H1 (cell line): ENCODE results near the gene PMM2. TPM values are rescaled to one million over a fixed set of nuclear protein-coding genes. Genes with fewer than 3 reads are reported as not detected.

ENCODE experiments used
- CTCF ChIA-PET: fragments of 300-600 bp; sonication (Branson Sonifier 250); formaldehyde crosslinking; loops from one replicate; lab custom pipeline; 2021; ENCODE audit not compliant: partially characterized antibody; lab: Charles Lee
- POLR2A ChIA-PET: fragments of 300-600 bp; sonication (Branson Sonifier 250); formaldehyde crosslinking; loops from one replicate; lab custom pipeline; 2021; ENCODE audit warnings: inconsistent platforms; ENCODE audit not compliant: partially characterized antibody; lab: Charles Lee
- DNase-seq, 2 experiments: peaks; one replicate each; pipeline versions ENCODE4 v3.0.0 to v3.0.0-alpha.2; 2010 to 2022; ENCODE audit warnings: low spot score in 2 of 2, low read depth in 1 of 2, mixed read lengths in 1 of 2
- FAIRE-seq: peaks from 2 replicates; lab custom pipeline; 2011; peaks lifted over from hg19 to GRCh38; lab: Jason Lieb, UNC
- H2AFZ ChIP-seq: 2 replicates; pipeline ENCODE4 v1.8.1; 2012; ENCODE audit warnings: low read length, inconsistent platforms
- H2AK5ac ChIP-seq: 2 replicates; pipeline ENCODE4 v1.6.1; 2013; ENCODE audit warnings: low read depth, low read length
- H2BK120ac ChIP-seq: replicated peaks from 2 replicates; pipeline ENCODE3; 2013; ENCODE audit warnings: low read depth, low read length, inconsistent platforms
- H2BK12ac ChIP-seq: 2 replicates; pipeline ENCODE4 v1.6.1; 2013; ENCODE audit warnings: low read depth, low read length
- H2BK15ac ChIP-seq: 2 replicates; pipeline ENCODE4 v1.6.1; 2013; ENCODE audit warnings: low read length
- H2BK20ac ChIP-seq: 2 replicates; pipeline ENCODE4 v1.6.1; 2013; ENCODE audit warnings: low read length
- H2BK5ac ChIP-seq: 2 replicates; pipeline ENCODE4 v1.6.1; 2013; ENCODE audit warnings: low read depth, low read length
- H3K14ac ChIP-seq: 2 replicates; pipeline ENCODE4 v1.6.1; 2013; ENCODE audit warnings: inconsistent platforms; ENCODE audit not compliant: insufficient read length
- H3K18ac ChIP-seq: 2 replicates; pipeline ENCODE4 v1.6.1; 2013; ENCODE audit warnings: low read length; ENCODE audit errors: extremely low read depth
- H3K23ac ChIP-seq: 2 replicates; pipeline ENCODE4 v1.6.1; 2013; ENCODE audit warnings: inconsistent platforms; ENCODE audit not compliant: insufficient read length
- H3K23me2 ChIP-seq: 2 replicates; pipeline ENCODE4 v1.6.1; 2013; ENCODE audit warnings: low read depth, low read length
- H3K27ac ChIP-seq: 2 replicates; pipeline ENCODE4 v1.6.1; 2011; ENCODE audit warnings: low read depth, low read length, inconsistent platforms
- H3K27me3 ChIP-seq, 4 experiments: replicated peaks in 1 of 4; 1 replicate in 1 of 4; 2 replicates in 3 of 4; pipeline versions ENCODE4 v1.6.1 to v1.8.1; 2011 to 2013; ENCODE audit warnings: low read length in 3 of 4, mild to moderate bottlenecking in 3 of 4, inconsistent platforms in 2 of 4, mixed read lengths in 2 of 4, moderate library complexity in 1 of 4; ENCODE audit not compliant: control insufficient read depth in 3 of 4, insufficient read depth in 3 of 4; ENCODE audit errors: extremely low read depth in 1 of 4
- H3K36me3 ChIP-seq, 4 experiments: 2 replicates each; pipeline versions ENCODE4 v1.6.1 to v1.8.1; 2011 to 2013; ENCODE audit warnings: mild to moderate bottlenecking in 4 of 4, low read length in 3 of 4, moderate library complexity in 2 of 4, control low read depth in 1 of 4, inconsistent platforms in 1 of 4; ENCODE audit not compliant: insufficient read depth in 4 of 4, control insufficient read depth in 2 of 4
- H3K4ac ChIP-seq: replicated peaks from 2 replicates; pipeline ENCODE3; 2013; ENCODE audit warnings: low read length, low read depth, mixed read lengths, inconsistent platforms; ENCODE audit not compliant: insufficient read length
- H3K4me1 ChIP-seq, 4 experiments: replicated peaks in 1 of 4; 1 replicate in 1 of 4; 2 replicates in 3 of 4; pipeline versions ENCODE4 v1.6.1 to v1.8.1; 2011 to 2013; ENCODE audit warnings: low read length in 3 of 4, inconsistent platforms in 2 of 4, mixed read lengths in 1 of 4; ENCODE audit not compliant: insufficient read depth in 4 of 4, control insufficient read depth in 3 of 4
- H3K4me2 ChIP-seq, 2 experiments: 2 replicates each; pipeline versions ENCODE4 v1.6.1 to v1.8.1; 2011 to 2013; ENCODE audit warnings: low read depth in 2 of 2, low read length in 2 of 2, control low read depth in 1 of 2, inconsistent platforms in 1 of 2, mild to moderate bottlenecking in 1 of 2; ENCODE audit not compliant: insufficient read depth in 1 of 2
- H3K4me3 ChIP-seq, 4 experiments: fragments of 200-600, 300-600 bp in 1 of 4; sonication (generic), shearing (Covaris generic), sonication (Bioruptor Twin) in 1 of 4; 2 replicates each; pipeline versions ENCODE4 v1.5.1 to v1.8.1; 2011 to 2016; ENCODE audit warnings: low read length in 4 of 4, low read depth in 3 of 4, control low read depth in 2 of 4, inconsistent platforms in 2 of 4, mild to moderate bottlenecking in 2 of 4, mixed read lengths in 1 of 4, moderate library complexity in 1 of 4; ENCODE audit not compliant: insufficient read depth in 2 of 4; ENCODE audit errors: extremely low read depth in 1 of 4
- H3K56ac ChIP-seq: replicated peaks from 2 replicates; pipeline ENCODE3; 2013; ENCODE audit warnings: low read depth, mild to moderate bottlenecking, mixed read lengths, low read length, inconsistent platforms; ENCODE audit not compliant: insufficient read length
- H3K79me1 ChIP-seq: 2 replicates; pipeline ENCODE4 v1.6.1; 2013; ENCODE audit warnings: low read depth, low read length, control low read depth
- H3K79me2 ChIP-seq, 2 experiments: 2 replicates each; pipeline versions ENCODE4 v1.6.1 to v1.8.1; 2012 to 2013; ENCODE audit warnings: low read length in 2 of 2, mild to moderate bottlenecking in 2 of 2, inconsistent platforms in 1 of 2; ENCODE audit not compliant: insufficient read depth in 2 of 2, control insufficient read depth in 1 of 2
- H3K9ac ChIP-seq, 4 experiments: replicated peaks in 1 of 4; 1 replicate in 1 of 4; 2 replicates in 3 of 4; pipeline versions ENCODE4 v1.6.1 to v1.8.1; 2011 to 2013; ENCODE audit warnings: low read depth in 3 of 4, low read length in 3 of 4, control low read depth in 2 of 4, mild to moderate bottlenecking in 2 of 4, moderate library complexity in 2 of 4, inconsistent platforms in 1 of 4; ENCODE audit errors: extremely low read depth in 1 of 4
- H3K9me3 ChIP-seq, 2 experiments: 2 replicates each; pipeline versions ENCODE4 v1.6.1 to v1.8.1; 2012 to 2013; ENCODE audit warnings: mild to moderate bottlenecking in 2 of 2, moderate library complexity in 2 of 2, control low read depth in 1 of 2, inconsistent platforms in 1 of 2, low read depth in 1 of 2, low read length in 1 of 2, mixed read lengths in 1 of 2; ENCODE audit not compliant: insufficient read depth in 2 of 2
- H4K20me1 ChIP-seq, 2 experiments: replicated peaks in 1 of 2; 2 replicates each; pipeline versions ENCODE3 to v1.8.1; 2011 to 2013; ENCODE audit warnings: inconsistent platforms in 2 of 2, low read length in 2 of 2, mild to moderate bottlenecking in 1 of 2; ENCODE audit not compliant: insufficient read depth in 2 of 2, control insufficient read depth in 1 of 2
- H4K5ac ChIP-seq: 2 replicates; pipeline ENCODE4 v1.6.1; 2013; ENCODE audit warnings: low read length, low read depth, mixed read lengths, inconsistent platforms; ENCODE audit not compliant: insufficient read length
- H4K8ac ChIP-seq: 2 replicates; pipeline ENCODE4 v1.8.0; 2013; ENCODE audit warnings: mild to moderate bottlenecking, moderate library complexity, low read length, inconsistent platforms; ENCODE audit not compliant: insufficient read depth; ENCODE audit errors: extremely low read depth
- H4K91ac ChIP-seq: replicated peaks from 2 replicates; pipeline ENCODE3; 2013; ENCODE audit warnings: low read length, mixed read lengths, inconsistent platforms; ENCODE audit not compliant: insufficient read length
- BCL11A ChIP-seq, 2 experiments: IDR thresholded peaks; one replicate each; pipeline ENCODE4 v1.6.1; 2011; ENCODE audit warnings: low read depth in 2 of 2, low read length in 2 of 2, mild to moderate bottlenecking in 2 of 2
- CTBP2 ChIP-seq: IDR thresholded peaks from 2 replicates; pipeline ENCODE4 v1.7.0; 2011; ENCODE audit warnings: borderline replicate concordance, mild to moderate bottlenecking, moderate library complexity, mixed read lengths, low read length; ENCODE audit not compliant: insufficient read depth, insufficient read length
- FOSL1 ChIP-seq: IDR thresholded peaks from 2 replicates; pipeline ENCODE4 v1.6.1; 2011; ENCODE audit warnings: mild to moderate bottlenecking, low read depth, low read length, moderate library complexity; ENCODE audit not compliant: insufficient read depth
- GABPA ChIP-seq: IDR thresholded peaks from 2 replicates; pipeline ENCODE4 v1.6.1; 2011; ENCODE audit warnings: mild to moderate bottlenecking, low read length, moderate library complexity, borderline replicate concordance; ENCODE audit not compliant: insufficient read depth
- JUND ChIP-seq: IDR thresholded peaks from 2 replicates; pipeline ENCODE4 v1.6.1; 2011; ENCODE audit warnings: mild to moderate bottlenecking, improper control_type of control experiment, low read length
- NRF1 ChIP-seq: IDR thresholded peaks from 2 replicates; pipeline ENCODE4 v1.6.1; 2011; ENCODE audit warnings: mild to moderate bottlenecking, low read depth, low read length, improper control_type of control experiment
- POLR2A ChIP-seq, 2 experiments: IDR thresholded peaks; 1 replicate in 1 of 2; 2 replicates in 1 of 2; pipeline ENCODE4 v1.6.1; 2011; ENCODE audit warnings: low read depth in 2 of 2, low read length in 2 of 2, mild to moderate bottlenecking in 2 of 2; ENCODE audit errors: control extremely low read depth in 1 of 2
- RFX5 ChIP-seq: IDR thresholded peaks from 2 replicates; pipeline ENCODE4 v1.6.1; 2011; ENCODE audit warnings: low read depth, low read length, improper control_type of control experiment, borderline replicate concordance
- SAP30 ChIP-seq: fragments of 300-600 bp; sonication (generic); IDR thresholded peaks from 2 replicates; pipeline ENCODE4 v1.7.1; 2012; ENCODE audit warnings: low read length, moderate library complexity, mild to moderate bottlenecking, inconsistent platforms; ENCODE audit not compliant: insufficient read depth, insufficient replicate concordance
- SIN3A ChIP-seq, 2 experiments: IDR thresholded peaks in 1 of 2; conservative IDR thresholded peaks in 1 of 2; 2 replicates each; pipeline ENCODE4 v1.6.1; 2011 to 2012; ENCODE audit warnings: low read length in 2 of 2, improper control_type of control experiment in 1 of 2, low read depth in 1 of 2, mild to moderate bottlenecking in 1 of 2
- SP2 ChIP-seq: IDR thresholded peaks from 2 replicates; pipeline ENCODE4 v1.6.1; 2012; ENCODE audit warnings: mild to moderate bottlenecking, low read length, inconsistent platforms
- TAF7 ChIP-seq: optimal IDR thresholded peaks from 2 replicates; pipeline ENCODE3; 2011; ENCODE audit warnings: low read depth, mild to moderate bottlenecking, inconsistent platforms, low read length, moderate library complexity, borderline replicate concordance
- WGBS, 2 experiments: shearing (Covaris generic) in 1 of 2; methylation state at CpG; one replicate each; pipeline versions ENCODE4 v1.1.6 to v1.1.7; 2013 to 2015; ENCODE audit warnings: low lambda C conversion rate in 2 of 2, mixed read lengths in 2 of 2, inconsistent platforms in 1 of 2, low coverage in 1 of 2, missing lambda C conversion rate in 1 of 2; ENCODE audit not compliant: insufficient replicate concordance in 2 of 2, insufficient coverage in 1 of 2, insufficient read length in 1 of 2; ENCODE audit errors: extremely low coverage in 1 of 2, missing lambda C conversion rate in 1 of 2; 5-methylcytosine and 5-hydroxymethylcytosine counted together
- polyA plus RNA-seq, 7 experiments: library from polyadenylated mRNA; depleted of rRNA in 3 of 7; stranded (reverse) in 5 of 7; unstranded in 2 of 7; fragments of >200 nt in 5 of 7; fragments of 200-250 nt in 2 of 7; gene quantifications; 1 replicate in 5 of 7; 2 replicates in 1 of 7; 4 replicates in 1 of 7; pipeline versions ENCODE4 v1.2.1 to v1.2.3, GENCODE V29; 2011 to 2013; ENCODE audit warnings: missing spikeins in 2 of 7, mixed read lengths in 2 of 7
- total RNA-seq: library from RNA; stranded (reverse); fragmentation: NEBNext Ultra II Directional; extraction: Animal tissue kit (Norgen Biotek cat#: 25700); gene quantifications from 2 replicates; pipeline ENCODE4 v1.2.1, GENCODE V29; 2021

Gene PMM2
- total and polyA plus RNA-seq, 2 of the 8 experiments (the other 6 are each of a cell fraction or from before 2014, with no cell fraction given), result 26.2 to 49.4 TPM

DNA sequence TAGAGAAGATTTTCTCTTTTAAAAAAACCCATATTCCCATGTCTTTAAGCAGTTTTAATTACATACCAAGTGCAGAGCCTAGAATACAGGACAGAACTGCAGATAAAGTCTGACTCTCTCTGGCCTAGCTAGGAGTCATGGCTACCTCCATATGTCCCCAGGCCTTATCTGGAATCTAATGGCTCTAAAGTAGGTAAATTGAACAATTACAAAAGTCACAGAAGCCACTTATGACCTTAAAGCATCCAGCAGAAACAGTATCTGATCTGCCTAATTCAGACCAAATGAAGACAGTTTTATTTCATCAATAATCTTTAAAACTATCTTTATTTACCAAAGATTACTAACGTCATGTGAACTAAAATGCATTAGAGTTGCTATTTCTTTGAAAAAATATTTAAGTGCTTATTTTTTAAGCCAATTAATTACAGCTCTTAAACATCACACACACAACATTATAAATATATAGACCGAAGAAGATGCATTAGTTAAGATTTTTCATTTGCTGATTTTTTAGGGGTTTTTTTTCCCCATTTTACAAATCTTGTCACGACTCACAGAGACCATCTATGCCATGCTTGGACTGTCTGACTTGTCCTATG is 28.7 kb downstream of the PMM2 start:
- no peak overlapping the region for H3K9ac ChIP-seq
- H3K4ac ChIP-seq, result no peak overlapping the region
- no peak overlapping the region for H4K5ac ChIP-seq
- H2BK12ac ChIP-seq, result no peak overlapping the region
- no peaks in the 10 kb centered on the region for H3K23me2 ChIP-seq
- no peak overlapping the region for H3K4me3 ChIP-seq
- WGBS, 2 experiments, result 92% methylated on average over 3 of the region's 3 CpGs; no CpG with 5 or more reads in 1 of the 2 experiments
- H3K4me2 ChIP-seq, result no peak overlapping the region
- H2BK15ac ChIP-seq, result no peak overlapping the region
- H3K18ac ChIP-seq, result no peak overlapping the region
- H3K4me1 ChIP-seq, result peaks cover 1 to 10% (median 6%) of the 10 kb centered on the region in 4 experiments
- no peak overlapping the region for H2AK5ac ChIP-seq
- H4K20me1 ChIP-seq, result no peaks in the 10 kb centered on the region
- no peaks in the 10 kb centered on the region for H3K79me2 ChIP-seq
- no peak overlapping the region for H3K27ac ChIP-seq
- H3K9me3 ChIP-seq, result no peaks in the 10 kb centered on the region
- DNase-seq, result no peak
- no peak overlapping the region for H3K14ac ChIP-seq
- H4K91ac ChIP-seq, result no peak overlapping the region
- H2BK5ac ChIP-seq, result no peak overlapping the region
- ChIA-PET CTCF (no interaction called here), POLR2A (interaction anchor here (1.0 kb wide), 1 partner anchor 26 kb away, joined by 4 read pairs; no protein-coding TSS in a partner anchor)
- no peak overlapping the region for H2AFZ ChIP-seq
- H3K23ac ChIP-seq, result no peak overlapping the region
- no peak overlapping the region for H3K56ac ChIP-seq
- H3K27me3 ChIP-seq, result no peaks in the 10 kb centered on the region
- peaks cover 0 to 39% (median 14%) of the 10 kb centered on the region in 4 experiments; a peak in 7 of 8 replicates for H3K36me3 ChIP-seq
- H3K79me1 ChIP-seq, result no peaks in the 10 kb centered on the region; the same call in none of the 2 replicates
- H2BK120ac ChIP-seq, result no peak overlapping the region
- H4K8ac ChIP-seq, result no peak overlapping the region
- no peak overlapping the region for H2BK20ac ChIP-seq
- no peak for FAIRE-seq
- TF ChIP-seq FOSL1, result no peak
- no peak for TF ChIP-seq BCL11A (IDR thresholded peaks at IDR 0.05; ENCODE audit: low read depth in 2 of 2, low read length in 2 of 2)
- no peak for TF ChIP-seq NRF1
- no peak for TF ChIP-seq SAP30
- no peak for TF ChIP-seq JUND
- no peak for TF ChIP-seq CTBP2
- no peak for TF ChIP-seq SIN3A (conservative IDR thresholded peaks at IDR 0.05 in 1 of 2, IDR thresholded peaks at IDR 0.05 in 1 of 2; ENCODE audit: low read depth in 1 of 2, low read length in 2 of 2)
- TF ChIP-seq SP2, result no peak
- no peak for TF ChIP-seq RFX5
- TF ChIP-seq GABPA, result no peak
- no peak for TF ChIP-seq POLR2A (IDR thresholded peaks at IDR 0.05; ENCODE audit: control extremely low read depth in 1 of 2, low read depth in 2 of 2, low read length in 2 of 2)
- no peak for TF ChIP-seq TAF7
